Renal cortex interstitium (tissue), 11 donors: ENCODE results near the gene STK24. TPM values are rescaled to one million over a fixed set of nuclear protein-coding genes. Genes with fewer than 3 reads are reported as not detected.

Experiments used
- DNase-seq, 11 donors: peaks; one replicate each; pipeline ENCODE4 v3.0.0-alpha.2; 2013; ENCODE audit warnings: low read depth in 9 of 11, low spot score in 4 of 11; ENCODE audit errors: extremely low read depth in 1 of 11
- polyA plus RNA-seq, 3 donors: library from polyadenylated mRNA; unstranded; fragments of 120-200 nt; gene quantifications; one replicate each; pipeline ENCODE4 v1.2.1, GENCODE V29; 2013; ENCODE audit not compliant: insufficient read length in 3 of 3

The STK24 gene
- polyA plus RNA-seq, 3 donors, result 116 to 126 (median 117) TPM

GRCh38 chr13:98541191-98541590, 35.7 kb downstream of the STK24 start:
- DNase-seq, result no peak

GRCh38 chr13:98540476-98540875, 36.4 kb downstream of the STK24 start:
- no peak for DNase-seq

GRCh38 chr13:98539666-98540065, 37.2 kb downstream of the STK24 start:
- no peak for DNase-seq

- no peak for DNase-seq
Measured at GRCh38 chr13:98538876-98539275, 38.0 kb downstream of the STK24 start.

- DNase-seq, result no peak
Measured at GRCh38 chr13:98537740-98538139, 39.2 kb downstream of the STK24 start.

- DNase-seq, result no peak
Measured at GRCh38 chr13:98537306-98537705, 39.6 kb downstream of the STK24 start.

GRCh38 chr13:98536729-98537128, 40.2 kb downstream of the STK24 start:
- DNase-seq, result no peak

GRCh38 chr13:98535501-98536354, 41.2 kb downstream of the STK24 start:
- no peak for DNase-seq

GRCh38 chr13:98534821-98535220, 42.1 kb downstream of the STK24 start:
- no peak for DNase-seq

- DNase-seq, result no peak
Measured at GRCh38 chr13:98533912-98534311, 43.0 kb downstream of the STK24 start.

- DNase-seq, result no peak
Measured at GRCh38 chr13:98532254-98532653, 44.7 kb downstream of the STK24 start.

GRCh38 chr13:98530217-98530616, 46.7 kb downstream of the STK24 start:
- DNase-seq, result no peak

- DNase-seq, result no peak
Measured at GRCh38 chr13:98529171-98529570, 47.7 kb downstream of the STK24 start.

- DNase-seq, result no peak
Measured at GRCh38 chr13:98528663-98529064, 48.2 kb downstream of the STK24 start.

GRCh38 chr13:98527526-98527925, 49.4 kb downstream of the STK24 start:
- DNase-seq, result no peak

- no peak for DNase-seq
Measured at GRCh38 chr13:98526182-98526512, 50.8 kb downstream of the STK24 start.

GRCh38 chr13:98525456-98526181, 51.3 kb downstream of the STK24 start:
- no peak for DNase-seq

GRCh38 chr13:98524793-98525192, 52.1 kb downstream of the STK24 start:
- DNase-seq, result no peak

- DNase-seq, result no peak
Measured at GRCh38 chr13:98524391-98524790, 52.5 kb downstream of the STK24 start.

GRCh38 chr13:98523455-98524102, 53.3 kb downstream of the STK24 start:
- no peak for DNase-seq
